Mucosa of gallbladder (tissue), 1 donor: ENCODE measurements around the gene SRGAP1. TPM values are rescaled to one million over a fixed set of nuclear protein-coding genes. Genes with fewer than 3 reads are reported as not detected.

Source experiments
- DNase-seq: peaks from one replicate; pipeline ENCODE4 v3.0.0-alpha.2; 2020; ENCODE audit warnings: low spot score
- total RNA-seq: library from RNA; stranded (reverse); gene quantifications from one replicate; pipeline ENCODE4 v1.2.1, GENCODE V29; 2021
- donor health status: DM: no; HTN: no; CAD: no.

SRGAP1 gene
- total RNA-seq, 1 donor from 2014 or later: 13.5 TPM

DNA sequence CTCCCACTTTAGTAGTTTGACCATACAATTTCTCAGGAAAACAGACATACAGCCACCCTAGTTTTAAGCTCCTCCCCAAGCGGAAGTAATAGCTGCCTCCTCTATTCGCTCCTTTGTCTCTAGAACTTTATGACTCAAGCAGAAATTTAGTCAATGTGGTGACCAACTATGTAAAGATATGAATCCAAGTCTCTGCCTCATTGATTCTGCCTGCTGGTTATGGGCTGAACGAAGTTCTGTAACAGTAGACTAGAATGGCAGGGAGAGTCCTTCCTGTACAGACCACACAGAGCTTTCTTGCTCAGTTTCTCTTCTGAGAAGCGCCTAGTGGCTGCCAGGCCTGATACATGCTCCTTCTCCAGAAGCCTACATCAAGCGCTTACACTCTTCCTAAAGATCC lies 358.5 kb downstream of the SRGAP1 start:
- DNase-seq: no peak

DNA sequence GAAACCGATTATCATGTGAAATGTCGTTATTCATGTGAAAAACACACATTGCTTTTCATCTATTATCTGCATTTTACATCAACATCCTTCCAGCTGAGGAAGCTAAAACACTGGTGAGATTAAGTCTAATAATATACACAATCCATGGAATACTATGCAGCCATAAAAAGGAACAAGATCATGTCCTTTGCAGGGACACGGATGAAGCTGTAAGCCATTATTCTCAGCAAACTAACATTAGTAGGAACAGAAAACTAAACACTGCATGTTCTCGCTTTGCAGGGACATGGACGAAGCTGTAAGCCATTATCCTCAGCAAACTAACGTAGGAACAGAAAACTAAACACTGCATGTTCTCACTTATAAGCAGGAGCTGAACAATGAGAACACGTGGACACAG lies 359.3 kb downstream of the SRGAP1 start:
- no peak for DNase-seq

DNA sequence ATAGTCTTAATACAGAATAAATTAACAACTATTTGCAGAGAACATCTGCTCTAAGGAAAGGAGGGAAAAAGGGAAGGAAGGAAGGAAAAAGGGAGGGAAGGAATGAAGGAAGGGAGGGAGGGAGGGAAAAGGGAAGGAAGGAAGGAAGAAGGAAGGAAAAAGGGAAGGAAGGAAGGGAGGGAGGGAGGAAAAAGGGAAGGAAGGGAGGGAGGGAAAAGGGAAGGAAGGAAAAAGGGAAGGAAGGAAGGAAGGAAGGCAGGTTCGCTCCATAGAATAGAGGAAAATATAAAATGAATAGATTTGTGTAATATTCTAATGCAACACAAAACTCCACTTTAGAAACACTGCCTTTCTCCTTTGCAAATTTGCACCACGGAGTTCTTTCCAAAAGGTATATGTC lies 361.0 kb downstream of the SRGAP1 start:
- DNase-seq: no peak

DNA sequence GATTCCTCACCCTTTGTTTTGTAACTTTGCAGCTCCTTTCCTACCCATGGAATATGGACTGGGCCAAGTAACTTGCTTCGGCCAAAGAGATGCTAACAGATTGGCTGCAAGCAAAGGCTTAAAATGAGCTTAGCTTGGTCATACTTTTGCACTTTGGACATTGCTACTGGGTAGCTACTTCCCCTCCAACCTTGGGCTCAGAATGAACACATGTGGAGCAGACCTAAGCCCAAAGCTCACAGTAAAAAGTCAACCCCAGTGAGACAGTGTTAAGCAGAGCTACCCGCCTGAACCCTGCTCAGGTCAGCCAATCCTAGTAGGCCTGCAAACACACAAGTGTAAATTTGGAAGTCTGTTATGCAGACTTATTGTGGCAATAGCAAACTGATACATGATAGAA lies 363.0 kb downstream of the SRGAP1 start:
- DNase-seq: no peak

Other genes with a start within 250 kb of the SRGAP1 start
- gene DPY19L2, start 176.2 kb upstream of the SRGAP1 start, total RNA-seq: 5.4 TPM
- gene RXYLT1, start 64.8 kb upstream of the SRGAP1 start, total RNA-seq: 13.6 TPM